HG02798 (cell line): ENCODE results near the gene NOS1AP.

Source experiments
- ATAC-seq: cut with Tn5 transposase; IDR thresholded peaks from one replicate; pipeline ENCODE4 v1.9.1; 2021; ENCODE audit warnings: mild to moderate bottlenecking; ENCODE audit not compliant: unreplicated experiment, poor library complexity

The NOS1AP gene

GRCh38 chr1:162388083-162388594, 318.6 kb downstream of the NOS1AP start:
- ATAC-seq = no peak

GRCh38 chr1:162388615-162389014, 319.1 kb downstream of the NOS1AP start:
- ATAC-seq = no peak

- no peak for ATAC-seq
Observed at GRCh38 chr1:162389021-162389818, 319.7 kb downstream of the NOS1AP start.

- no peak for ATAC-seq
Observed at GRCh38 chr1:162389971-162390370, 320.5 kb downstream of the NOS1AP start.

- ATAC-seq = no peak
Observed at GRCh38 chr1:162390396-162391185, 321.1 kb downstream of the NOS1AP start.

GRCh38 chr1:162391790-162392563, 322.5 kb downstream of the NOS1AP start:
- no peak for ATAC-seq

- ATAC-seq = no peak
Observed at GRCh38 chr1:162396201-162396906, 326.9 kb downstream of the NOS1AP start.

- no peak for ATAC-seq
Observed at GRCh38 chr1:162397039-162397448, 327.6 kb downstream of the NOS1AP start.

- ATAC-seq = no peak
Observed at GRCh38 chr1:162397943-162398560, 328.6 kb downstream of the NOS1AP start.

- ATAC-seq = no peak
Observed at GRCh38 chr1:162398999-162399580, 329.6 kb downstream of the NOS1AP start.

- no peak for ATAC-seq
Observed at GRCh38 chr1:162400790-162401355, 331.4 kb downstream of the NOS1AP start.

GRCh38 chr1:162404550-162405160, 335.2 kb downstream of the NOS1AP start:
- ATAC-seq = no peak

GRCh38 chr1:162405800-162406199, 336.3 kb downstream of the NOS1AP start:
- no peak for ATAC-seq

GRCh38 chr1:162406811-162407210, 337.3 kb downstream of the NOS1AP start:
- ATAC-seq = no peak

GRCh38 chr1:162407539-162407938, 338.0 kb downstream of the NOS1AP start:
- no peak for ATAC-seq

- ATAC-seq = no peak
Observed at GRCh38 chr1:162412002-162412401, 342.5 kb downstream of the NOS1AP start, which contains the start of gene SH2D1B. Gene SH2D1B, minus strand, starts transcription at chr1:162412136. Its CDS starts 120 bp downstream, at chr1:162412016.

GRCh38 chr1:162416215-162416614, 346.7 kb downstream of the NOS1AP start:
- no peak for ATAC-seq

GRCh38 chr1:162416909-162417308, 347.4 kb downstream of the NOS1AP start:
- ATAC-seq = no peak
